HepG2 (cell line): Measurements from ENCODE around the gene PRDM7. TPM values are rescaled to one million over a fixed set of nuclear protein-coding genes. Genes with fewer than 3 reads are reported as not detected.

Experiments
- AHR ChIP-seq: IDR thresholded peaks from 2 replicates; pipeline ENCODE4 v1.6.1; 2018; ENCODE audit warnings: missing genetic modification reagents, missing compliant biosample characterization
- AKAP8 ChIP-seq: sonication (generic); formaldehyde crosslinking; IDR thresholded peaks from 2 replicates; pipeline ENCODE4 v1.5.1; 2020; ENCODE audit warnings: mild to moderate bottlenecking, missing genetic modification reagents
- ELF1 ChIP-seq: sonication (generic); formaldehyde crosslinking; IDR thresholded peaks from 2 replicates; pipeline ENCODE4 v1.4.0; 2020; ENCODE audit warnings: missing genetic modification reagents
- FOXO1 ChIP-seq: sonication (generic); formaldehyde crosslinking; IDR thresholded peaks from 2 replicates; pipeline ENCODE4 v1.4.0; 2020; ENCODE audit warnings: missing genetic modification reagents
- KAT8 ChIP-seq: IDR thresholded peaks from 2 replicates; pipeline ENCODE4 v1.6.1; 2016; ENCODE audit warnings: missing genetic modification reagents, missing compliant biosample characterization
- POLR2G ChIP-seq: fragments of 200-400 bp; formaldehyde crosslinking; IDR thresholded peaks from 2 replicates; pipeline ENCODE4 v1.6.1; 2018; ENCODE audit warnings: mild to moderate bottlenecking, low read depth, low read length, moderate library complexity
- SSRP1 ChIP-seq: IDR thresholded peaks from 2 replicates; pipeline ENCODE4 v1.6.1; 2016; ENCODE audit warnings: control low read depth
- TSC22D2 ChIP-seq: sonication (generic); formaldehyde crosslinking; IDR thresholded peaks from 2 replicates; pipeline ENCODE4 v1.5.1; 2020; ENCODE audit warnings: missing genetic modification reagents, mild to moderate bottlenecking, borderline replicate concordance
- ZBTB21 ChIP-seq: sonication (generic); formaldehyde crosslinking; IDR thresholded peaks from 2 replicates; pipeline ENCODE4 v1.4.0; 2020; ENCODE audit warnings: missing genetic modification reagents
- ZFY ChIP-seq: sonication (generic); formaldehyde crosslinking; IDR thresholded peaks from 2 replicates; pipeline ENCODE4 v1.4.0; 2020; ENCODE audit warnings: missing genetic modification reagents
- ZNF101 ChIP-seq: sonication (generic); formaldehyde crosslinking; IDR thresholded peaks from 2 replicates; pipeline ENCODE4 v1.4.0; 2020; ENCODE audit warnings: mild to moderate bottlenecking, low read depth, missing genetic modification reagents, borderline replicate concordance
- ZNF350 ChIP-seq: sonication (generic); formaldehyde crosslinking; IDR thresholded peaks from 2 replicates; pipeline ENCODE4 v1.4.0; 2020; ENCODE audit warnings: mild to moderate bottlenecking, low read depth, missing genetic modification reagents, borderline replicate concordance
- polyA plus RNA-seq, 8 experiments: library from polyadenylated mRNA; depleted of rRNA in 3 of 8; stranded (reverse) in 7 of 8; unstranded in 1 of 8; fragments of >200 nt; fragmentation: Illumina TruSeq in 4 of 8; extraction: Trizol in 4 of 8; gene quantifications; 2 replicates each; pipeline versions ENCODE4 v1.2.1 to v1.2.3, GENCODE V29; 2011 to 2016; ENCODE audit warnings: low read depth in 4 of 8, missing spikeins in 1 of 8, mixed read lengths in 1 of 8; ENCODE audit not compliant: insufficient read depth in 1 of 8
- total RNA-seq, 5 experiments: library from RNA; depleted of rRNA; stranded (reverse); fragments of >200 nt; fragmentation: Illumina TruSeq; extraction: Trizol; gene quantifications; 2 replicates each; pipeline ENCODE4 v1.2.3, GENCODE V29; 2016; ENCODE audit warnings: low read depth in 1 of 5
- TF ChIP-seq, protein P1 (sequence below): sonication (generic); formaldehyde crosslinking; IDR thresholded peaks from 2 replicates; pipeline ENCODE4 v1.5.0; 2020; ENCODE audit warnings: mild to moderate bottlenecking, missing genetic modification reagents
- TF ChIP-seq, protein P2 (sequence below): sonication (generic); formaldehyde crosslinking; IDR thresholded peaks from 2 replicates; pipeline ENCODE4 v1.4.0; 2020; ENCODE audit warnings: missing genetic modification reagents
- TF ChIP-seq, protein P3 (sequence below): IDR thresholded peaks from 2 replicates; pipeline ENCODE4 v1.6.1; 2016; ENCODE audit warnings: mild to moderate bottlenecking
- TF ChIP-seq, protein P4 (sequence below): sonication (generic); formaldehyde crosslinking; IDR thresholded peaks from 2 replicates; pipeline ENCODE4 v1.5.1; 2020; ENCODE audit warnings: missing genetic modification reagents, mild to moderate bottlenecking, borderline replicate concordance
- TF ChIP-seq, protein P5 (sequence below): sonication (generic); formaldehyde crosslinking; IDR thresholded peaks from 2 replicates; pipeline ENCODE4 v1.5.0; 2020; ENCODE audit warnings: missing genetic modification reagents

PRDM7 gene
- total and polyA plus RNA-seq, 2 of the 13 experiments (the other 11 are each of a cell fraction or from before 2014, with no cell fraction given), result not detected

DNA sequence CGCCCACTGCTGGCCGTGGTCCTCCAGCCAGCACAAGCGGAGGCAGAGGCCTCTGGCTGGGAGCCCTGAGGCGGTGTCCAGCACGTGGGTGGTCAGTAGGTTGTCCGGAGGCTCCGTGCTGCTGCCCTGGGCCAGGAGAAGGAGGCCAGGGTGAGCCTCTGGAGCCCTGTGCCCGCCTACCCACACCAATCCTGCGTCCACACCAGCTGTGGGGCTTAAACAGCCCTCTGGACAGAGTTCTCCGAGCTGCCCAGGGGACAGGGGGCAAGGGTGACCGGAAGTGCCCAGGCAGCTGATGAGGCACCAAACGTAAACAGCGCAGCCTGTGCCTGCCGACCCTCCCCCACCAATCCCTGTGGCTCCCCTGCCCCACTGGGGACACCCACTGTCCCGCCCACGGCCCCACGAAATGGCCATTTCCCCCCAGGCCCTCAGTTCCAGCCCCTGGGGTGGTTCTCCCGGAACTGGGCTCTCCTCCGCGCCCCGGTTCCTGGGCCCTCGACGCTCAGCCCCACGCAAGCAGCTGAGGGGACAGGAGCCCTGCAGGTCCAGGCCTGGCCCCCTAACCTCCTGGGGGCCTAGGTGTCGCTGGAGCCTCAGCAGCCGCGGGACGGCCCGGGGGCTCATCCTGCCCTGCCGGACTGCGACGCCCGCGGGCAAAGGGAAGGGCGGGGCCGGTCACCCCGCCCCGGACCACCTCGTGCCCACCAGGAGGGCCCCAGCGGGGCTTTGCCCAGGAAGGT lies 30.0 kb downstream of the PRDM7 start (continued):
- TF ChIP-seq, protein P1, sequence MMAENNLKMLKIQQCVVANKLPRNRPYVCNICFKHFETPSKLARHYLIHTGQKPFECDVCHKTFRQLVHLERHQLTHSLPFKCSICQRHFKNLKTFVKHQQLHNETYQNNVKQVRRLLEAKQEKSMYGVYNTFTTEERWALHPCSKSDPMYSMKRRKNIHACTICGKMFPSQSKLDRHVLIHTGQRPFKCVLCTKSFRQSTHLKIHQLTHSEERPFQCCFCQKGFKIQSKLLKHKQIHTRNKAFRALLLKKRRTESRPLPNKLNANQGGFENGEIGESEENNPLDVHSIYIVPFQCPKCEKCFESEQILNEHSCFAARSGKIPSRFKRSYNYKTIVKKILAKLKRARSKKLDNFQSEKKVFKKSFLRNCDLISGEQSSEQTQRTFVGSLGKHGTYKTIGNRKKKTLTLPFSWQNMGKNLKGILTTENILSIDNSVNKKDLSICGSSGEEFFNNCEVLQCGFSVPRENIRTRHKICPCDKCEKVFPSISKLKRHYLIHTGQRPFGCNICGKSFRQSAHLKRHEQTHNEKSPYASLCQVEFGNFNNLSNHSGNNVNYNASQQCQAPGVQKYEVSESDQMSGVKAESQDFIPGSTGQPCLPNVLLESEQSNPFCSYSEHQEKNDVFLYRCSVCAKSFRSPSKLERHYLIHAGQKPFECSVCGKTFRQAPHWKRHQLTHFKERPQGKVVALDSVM (CRISPR knock-in tag), result peak; percentile 96
- TF ChIP-seq FOXO1 (CRISPR knock-in tag) (peak; percentile 77), ZFY (CRISPR knock-in tag) (peak; percentile 85), SSRP1 (CRISPR knock-in tag) (peak; percentile 35; the same call in 1 of the 2 replicates), POLR2G (peak; percentile 80), ZNF101 (CRISPR knock-in tag) (no peak), ZBTB21 (CRISPR knock-in tag) (no peak), ELF1 (CRISPR knock-in tag) (peak; percentile 80), AHR (CRISPR knock-in tag) (peak; percentile 20; the same call in 1 of the 2 replicates), TSC22D2 (no peak; the same call in 1 of the 2 replicates), AKAP8 (CRISPR knock-in tag) (peak; percentile 82; the same call in 1 of the 2 replicates), KAT8 (CRISPR knock-in tag) (peak; percentile 76), ZNF350 (peak; percentile 63)
- TF ChIP-seq, protein P2, sequence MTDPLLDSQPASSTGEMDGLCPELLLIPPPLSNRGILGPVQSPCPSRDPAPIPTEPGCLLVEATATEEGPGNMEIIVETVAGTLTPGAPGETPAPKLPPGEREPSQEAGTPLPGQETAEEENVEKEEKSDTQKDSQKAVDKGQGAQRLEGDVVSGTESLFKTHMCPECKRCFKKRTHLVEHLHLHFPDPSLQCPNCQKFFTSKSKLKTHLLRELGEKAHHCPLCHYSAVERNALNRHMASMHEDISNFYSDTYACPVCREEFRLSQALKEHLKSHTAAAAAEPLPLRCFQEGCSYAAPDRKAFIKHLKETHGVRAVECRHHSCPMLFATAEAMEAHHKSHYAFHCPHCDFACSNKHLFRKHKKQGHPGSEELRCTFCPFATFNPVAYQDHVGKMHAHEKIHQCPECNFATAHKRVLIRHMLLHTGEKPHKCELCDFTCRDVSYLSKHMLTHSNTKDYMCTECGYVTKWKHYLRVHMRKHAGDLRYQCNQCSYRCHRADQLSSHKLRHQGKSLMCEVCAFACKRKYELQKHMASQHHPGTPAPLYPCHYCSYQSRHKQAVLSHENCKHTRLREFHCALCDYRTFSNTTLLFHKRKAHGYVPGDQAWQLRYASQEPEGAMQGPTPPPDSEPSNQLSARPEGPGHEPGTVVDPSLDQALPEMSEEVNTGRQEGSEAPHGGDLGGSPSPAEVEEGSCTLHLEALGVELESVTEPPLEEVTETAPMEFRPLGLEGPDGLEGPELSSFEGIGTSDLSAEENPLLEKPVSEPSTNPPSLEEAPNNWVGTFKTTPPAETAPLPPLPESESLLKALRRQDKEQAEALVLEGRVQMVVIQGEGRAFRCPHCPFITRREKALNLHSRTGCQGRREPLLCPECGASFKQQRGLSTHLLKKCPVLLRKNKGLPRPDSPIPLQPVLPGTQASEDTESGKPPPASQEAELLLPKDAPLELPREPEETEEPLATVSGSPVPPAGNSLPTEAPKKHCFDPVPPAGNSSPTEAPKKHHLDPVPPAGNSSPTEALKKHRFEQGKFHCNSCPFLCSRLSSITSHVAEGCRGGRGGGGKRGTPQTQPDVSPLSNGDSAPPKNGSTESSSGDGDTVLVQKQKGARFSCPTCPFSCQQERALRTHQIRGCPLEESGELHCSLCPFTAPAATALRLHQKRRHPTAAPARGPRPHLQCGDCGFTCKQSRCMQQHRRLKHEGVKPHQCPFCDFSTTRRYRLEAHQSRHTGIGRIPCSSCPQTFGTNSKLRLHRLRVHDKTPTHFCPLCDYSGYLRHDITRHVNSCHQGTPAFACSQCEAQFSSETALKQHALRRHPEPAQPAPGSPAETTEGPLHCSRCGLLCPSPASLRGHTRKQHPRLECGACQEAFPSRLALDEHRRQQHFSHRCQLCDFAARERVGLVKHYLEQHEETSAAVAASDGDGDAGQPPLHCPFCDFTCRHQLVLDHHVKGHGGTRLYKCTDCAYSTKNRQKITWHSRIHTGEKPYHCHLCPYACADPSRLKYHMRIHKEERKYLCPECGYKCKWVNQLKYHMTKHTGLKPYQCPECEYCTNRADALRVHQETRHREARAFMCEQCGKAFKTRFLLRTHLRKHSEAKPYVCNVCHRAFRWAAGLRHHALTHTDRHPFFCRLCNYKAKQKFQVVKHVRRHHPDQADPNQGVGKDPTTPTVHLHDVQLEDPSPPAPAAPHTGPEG, result 0 out of 2 replicates have a peak, but pooled peaks have one; percentile 39
- TF ChIP-seq, protein P3, sequence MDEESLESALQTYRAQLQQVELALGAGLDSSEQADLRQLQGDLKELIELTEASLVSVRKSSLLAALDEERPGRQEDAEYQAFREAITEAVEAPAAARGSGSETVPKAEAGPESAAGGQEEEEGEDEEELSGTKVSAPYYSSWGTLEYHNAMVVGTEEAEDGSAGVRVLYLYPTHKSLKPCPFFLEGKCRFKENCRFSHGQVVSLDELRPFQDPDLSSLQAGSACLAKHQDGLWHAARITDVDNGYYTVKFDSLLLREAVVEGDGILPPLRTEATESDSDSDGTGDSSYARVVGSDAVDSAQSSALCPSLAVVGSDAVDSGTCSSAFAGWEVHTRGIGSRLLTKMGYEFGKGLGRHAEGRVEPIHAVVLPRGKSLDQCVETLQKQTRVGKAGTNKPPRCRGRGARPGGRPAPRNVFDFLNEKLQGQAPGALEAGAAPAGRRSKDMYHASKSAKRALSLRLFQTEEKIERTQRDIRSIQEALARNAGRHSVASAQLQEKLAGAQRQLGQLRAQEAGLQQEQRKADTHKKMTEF (CRISPR knock-in tag), result peak; percentile 87
- TF ChIP-seq, protein P4, sequence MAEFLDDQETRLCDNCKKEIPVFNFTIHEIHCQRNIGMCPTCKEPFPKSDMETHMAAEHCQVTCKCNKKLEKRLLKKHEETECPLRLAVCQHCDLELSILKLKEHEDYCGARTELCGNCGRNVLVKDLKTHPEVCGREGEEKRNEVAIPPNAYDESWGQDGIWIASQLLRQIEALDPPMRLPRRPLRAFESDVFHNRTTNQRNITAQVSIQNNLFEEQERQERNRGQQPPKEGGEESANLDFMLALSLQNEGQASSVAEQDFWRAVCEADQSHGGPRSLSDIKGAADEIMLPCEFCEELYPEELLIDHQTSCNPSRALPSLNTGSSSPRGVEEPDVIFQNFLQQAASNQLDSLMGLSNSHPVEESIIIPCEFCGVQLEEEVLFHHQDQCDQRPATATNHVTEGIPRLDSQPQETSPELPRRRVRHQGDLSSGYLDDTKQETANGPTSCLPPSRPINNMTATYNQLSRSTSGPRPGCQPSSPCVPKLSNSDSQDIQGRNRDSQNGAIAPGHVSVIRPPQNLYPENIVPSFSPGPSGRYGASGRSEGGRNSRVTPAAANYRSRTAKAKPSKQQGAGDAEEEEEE (CRISPR knock-in tag), result peak; percentile 33; the same call in 1 of the 2 replicates
- TF ChIP-seq, protein P5, sequence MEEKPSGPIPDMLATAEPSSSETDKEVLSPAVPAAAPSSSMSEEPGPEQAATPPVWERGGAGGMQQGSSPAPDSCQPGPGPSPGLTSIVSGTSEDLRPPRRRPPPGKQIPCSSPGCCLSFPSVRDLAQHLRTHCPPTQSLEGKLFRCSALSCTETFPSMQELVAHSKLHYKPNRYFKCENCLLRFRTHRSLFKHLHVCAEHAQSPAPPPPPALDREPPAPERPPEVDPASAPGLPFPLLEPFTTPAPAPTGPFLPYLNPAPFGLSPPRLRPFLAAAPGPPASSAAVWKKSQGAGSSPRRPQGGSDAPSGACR, result no peak; the same call in 1 of the 2 replicates
